H1 (cell line): Measurements from ENCODE around the gene DDX31. TPM values are rescaled to one million over a fixed set of nuclear protein-coding genes. Genes with fewer than 3 reads are reported as not detected.

Source experiments
- BACH1 ChIP-seq: IDR thresholded peaks from 2 replicates; pipeline ENCODE4 v1.6.1; 2012; ENCODE audit warnings: low read length, improper control_type of control experiment
- CHD7 ChIP-seq: fragments of 300-600 bp; sonication (generic); IDR thresholded peaks from 2 replicates; pipeline ENCODE4 v1.7.1; 2012; ENCODE audit warnings: low read length, moderate library complexity, mild to moderate bottlenecking, inconsistent platforms; ENCODE audit not compliant: insufficient replicate concordance
- CREB1 ChIP-seq: IDR thresholded peaks from 2 replicates; pipeline ENCODE4 v1.6.1; 2012; ENCODE audit warnings: inconsistent platforms
- CTBP2 ChIP-seq: IDR thresholded peaks from 2 replicates; pipeline ENCODE4 v1.7.0; 2011; ENCODE audit warnings: borderline replicate concordance, mild to moderate bottlenecking, moderate library complexity, mixed read lengths, low read length; ENCODE audit not compliant: insufficient read depth, insufficient read length
- KDM4A ChIP-seq: IDR thresholded peaks from one replicate; pipeline ENCODE4 v1.7.1; 2012; ENCODE audit warnings: low read depth, mild to moderate bottlenecking, moderate library complexity, low read length, inconsistent platforms; ENCODE audit not compliant: severe bottlenecking
- POLR2AphosphoS5 ChIP-seq: IDR thresholded peaks from 2 replicates; pipeline ENCODE4 v1.6.1; 2011; ENCODE audit warnings: low read depth, low read length
- RBBP5 ChIP-seq: IDR thresholded peaks from 2 replicates; pipeline ENCODE4 v1.7.1; 2012; ENCODE audit warnings: low read depth, mild to moderate bottlenecking, inconsistent platforms, low read length, moderate library complexity, borderline replicate concordance
- SIN3A ChIP-seq, 2 experiments: IDR thresholded peaks in 1 of 2; conservative IDR thresholded peaks in 1 of 2; 2 replicates each; pipeline ENCODE4 v1.6.1; 2011 to 2012; ENCODE audit warnings: low read length in 2 of 2, improper control_type of control experiment in 1 of 2, low read depth in 1 of 2, mild to moderate bottlenecking in 1 of 2
- TAF1 ChIP-seq: IDR thresholded peaks from 2 replicates; pipeline ENCODE4 v1.6.1; 2011; ENCODE audit warnings: mild to moderate bottlenecking, low read depth, low read length
- polyA plus RNA-seq, 7 experiments: library from polyadenylated mRNA; depleted of rRNA in 3 of 7; stranded (reverse) in 5 of 7; unstranded in 2 of 7; fragments of >200 nt in 5 of 7; fragments of 200-250 nt in 2 of 7; gene quantifications; 1 replicate in 5 of 7; 2 replicates in 1 of 7; 4 replicates in 1 of 7; pipeline versions ENCODE4 v1.2.1 to v1.2.3, GENCODE V29; 2011 to 2013; ENCODE audit warnings: missing spikeins in 2 of 7, mixed read lengths in 2 of 7
- total RNA-seq: library from RNA; stranded (reverse); fragmentation: NEBNext Ultra II Directional; extraction: Animal tissue kit (Norgen Biotek cat#: 25700); gene quantifications from 2 replicates; pipeline ENCODE4 v1.2.1, GENCODE V29; 2021

The DDX31 gene
- total and polyA plus RNA-seq, 2 of the 8 experiments (the other 6 are each of a cell fraction or from before 2014, with no cell fraction given) = 9.5 to 23.7 TPM

- TF ChIP-seq CHD7 (no peak), KDM4A (no peak), RBBP5 (peak; percentile 62), POLR2AphosphoS5 (peak; percentile 51), BACH1 (no peak), CTBP2 (no peak), SIN3A (conservative IDR thresholded peaks at IDR 0.05 in 1 of 2, IDR thresholded peaks at IDR 0.05 in 1 of 2; ENCODE audit: low read depth in 1 of 2, low read length in 2 of 2) (no peak), TAF1 (0 out of 2 replicates have a peak, but pooled peaks have one; percentile 40), CREB1 (peak; percentile 89)
These were observed 941 bp upstream of the DDX31 start, which contains the start of gene GTF3C4 (continued) for GRCh38 chr9:132670457-132671391.
